Keratinocyte (primary cell): Measurements from ENCODE around the gene PTPRT.

ENCODE experiments used
- CTCF ChIP-seq, 3 experiments: IDR thresholded peaks in 1 of 3; conservative IDR thresholded peaks in 1 of 3; optimal IDR thresholded peaks in 1 of 3; 2 replicates in 2 of 3; 3 replicates in 1 of 3; pipeline versions ENCODE3 to v1.5.1; 2011; ENCODE audit warnings: low read length in 3 of 3, mild to moderate bottlenecking in 3 of 3, moderate library complexity in 2 of 3, control low read depth in 1 of 3, inconsistent platforms in 1 of 3; ENCODE audit not compliant: insufficient read depth in 2 of 3; ENCODE audit errors: extremely low read depth in 1 of 3
- EZH2 ChIP-seq: IDR thresholded peaks from one replicate; pipeline ENCODE4 v1.6.1; 2012; ENCODE audit warnings: inconsistent platforms, mild to moderate bottlenecking, low read length, moderate library complexity

- TF ChIP-seq CTCF (optimal IDR thresholded peaks at IDR 0.05 in 1 of 3, IDR thresholded peaks at IDR 0.05 in 1 of 3, conservative IDR thresholded peaks at IDR 0.05 in 1 of 3; ENCODE audit: extremely low read depth in 1 of 3, insufficient read depth in 2 of 3, low read length in 3 of 3) (no peak), EZH2 (no peak)
These were observed 930.3 kb downstream of the PTPRT start for GRCh38 chr20:42259389-42259788.
